Astrocyte (in vitro differentiated cells and primary cell): Measurements from ENCODE around the gene NR5A2. TPM values are rescaled to one million over a fixed set of nuclear protein-coding genes. Genes with fewer than 3 reads are reported as not detected.

Experiments
- DNase-seq: peaks from one replicate; pipeline ENCODE4 v3.0.0-alpha.2; 2010; ENCODE audit warnings: low read depth
- FAIRE-seq: peaks from 2 replicates; lab custom pipeline; 2011; peaks lifted over from hg19 to GRCh38; lab: Jason Lieb, UNC
- H2AFZ ChIP-seq: 2 replicates; pipeline ENCODE4 v1.6.0; 2012; ENCODE audit warnings: low read depth, low read length, inconsistent platforms
- H3K27ac ChIP-seq: 2 replicates; pipeline ENCODE4 v1.5.1; 2011; ENCODE audit warnings: low read depth, low read length, inconsistent platforms
- H3K27me3 ChIP-seq: 2 replicates; pipeline ENCODE4 v1.6.0; 2011; ENCODE audit warnings: low read length, inconsistent platforms; ENCODE audit not compliant: insufficient read depth
- H3K36me3 ChIP-seq: 2 replicates; pipeline ENCODE4 v1.5.1; 2011; ENCODE audit warnings: low read length, inconsistent platforms; ENCODE audit not compliant: insufficient read depth
- H3K4me1 ChIP-seq: 2 replicates; pipeline ENCODE4 v1.5.1; 2011; ENCODE audit warnings: low read length, inconsistent platforms; ENCODE audit not compliant: insufficient read depth
- H3K4me2 ChIP-seq: 2 replicates; pipeline ENCODE4 v1.6.0; 2012; ENCODE audit warnings: low read length, inconsistent platforms
- H3K4me3 ChIP-seq: 2 replicates; pipeline ENCODE4 v1.5.1; 2011; ENCODE audit warnings: low read depth, mild to moderate bottlenecking, low read length, inconsistent platforms; ENCODE audit not compliant: insufficient read depth
- H3K79me2 ChIP-seq: 2 replicates; pipeline ENCODE4 v1.6.0; 2012; ENCODE audit warnings: mild to moderate bottlenecking, low read length, inconsistent platforms; ENCODE audit not compliant: insufficient read depth
- H3K9ac ChIP-seq: 2 replicates; pipeline ENCODE4 v1.6.0; 2012; ENCODE audit warnings: mild to moderate bottlenecking, low read length, inconsistent platforms
- H3K9me3 ChIP-seq: 2 replicates; pipeline ENCODE4 v1.5.1; 2012; ENCODE audit warnings: low read depth, mild to moderate bottlenecking, low read length, inconsistent platforms; ENCODE audit not compliant: insufficient read depth
- H4K20me1 ChIP-seq: 2 replicates; pipeline ENCODE4 v1.6.0; 2012; ENCODE audit warnings: low read length, inconsistent platforms; ENCODE audit not compliant: insufficient read depth
- H3K27ac Mint-ChIP-seq: one replicate; pipeline ENCODE4 v1.8.0; 2021; ENCODE audit warnings: mild to moderate bottlenecking, mixed read lengths; ENCODE audit not compliant: unreplicated experiment
- H3K27me3 Mint-ChIP-seq: one replicate; pipeline ENCODE4 v1.8.0; 2021; ENCODE audit warnings: low read depth, mixed read lengths; ENCODE audit not compliant: unreplicated experiment
- H3K36me3 Mint-ChIP-seq: one replicate; pipeline ENCODE4 v1.8.0; 2021; ENCODE audit warnings: low read depth, mixed read lengths; ENCODE audit not compliant: unreplicated experiment
- H3K4me1 Mint-ChIP-seq: one replicate; pipeline ENCODE4 v1.8.0; 2021; ENCODE audit warnings: low read depth, mixed read lengths; ENCODE audit not compliant: unreplicated experiment
- H3K4me3 Mint-ChIP-seq: one replicate; pipeline ENCODE4 v1.8.0; 2021; ENCODE audit warnings: mild to moderate bottlenecking, moderate library complexity, mixed read lengths; ENCODE audit not compliant: unreplicated experiment
- H3K9me3 Mint-ChIP-seq: one replicate; pipeline ENCODE4 v1.8.0; 2021; ENCODE audit warnings: mild to moderate bottlenecking, mixed read lengths; ENCODE audit not compliant: unreplicated experiment
- EZH2 ChIP-seq: IDR thresholded peaks from 2 replicates; pipeline ENCODE4 v1.6.1; 2012; ENCODE audit warnings: mild to moderate bottlenecking, low read length, inconsistent platforms; ENCODE audit not compliant: insufficient read depth
- total RNA-seq: library from RNA; stranded (reverse); gene quantifications from 2 replicates; pipeline ENCODE4 v1.2.1, GENCODE V29; 2021
- TF ChIP-seq, protein P1 (sequence below): IDR thresholded peaks from 2 replicates; pipeline ENCODE4 v1.5.1; 2011; ENCODE audit warnings: low read depth, mild to moderate bottlenecking, inconsistent platforms, low read length, moderate library complexity; ENCODE audit not compliant: insufficient read depth

The NR5A2 gene
- total RNA-seq, 1 donor from 2014 or later = 0.39 TPM

DNA sequence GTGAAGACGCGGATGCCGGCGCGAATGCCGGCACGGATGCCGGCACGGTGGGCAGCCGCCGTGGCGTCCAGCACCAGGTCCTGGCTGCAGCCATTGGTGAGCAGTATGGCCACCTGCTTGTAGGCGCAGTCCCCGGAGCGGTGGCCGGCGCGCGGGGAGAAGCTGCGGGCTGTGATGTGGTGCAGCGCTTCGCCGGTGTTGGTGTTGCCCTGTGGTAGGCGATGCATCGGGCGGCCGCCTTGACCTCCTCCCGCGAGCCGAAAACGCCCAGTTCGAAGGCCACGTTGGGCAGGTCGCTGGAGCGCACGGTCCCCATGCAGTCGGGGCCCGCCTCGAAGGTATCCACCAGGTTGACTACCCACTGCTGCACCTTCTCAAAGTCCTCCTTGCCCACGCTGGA lies 120.2 kb downstream of the NR5A2 start:
- no peak for DNase-seq
- H3K27me3 Mint-ChIP-seq = no peaks in the 10 kb centered on the region
- H4K20me1 ChIP-seq = no peaks in the 10 kb centered on the region
- H3K9me3 Mint-ChIP-seq = no peaks in the 10 kb centered on the region
- no peaks in the 10 kb centered on the region for H3K36me3 ChIP-seq
- TF ChIP-seq, protein P1, sequence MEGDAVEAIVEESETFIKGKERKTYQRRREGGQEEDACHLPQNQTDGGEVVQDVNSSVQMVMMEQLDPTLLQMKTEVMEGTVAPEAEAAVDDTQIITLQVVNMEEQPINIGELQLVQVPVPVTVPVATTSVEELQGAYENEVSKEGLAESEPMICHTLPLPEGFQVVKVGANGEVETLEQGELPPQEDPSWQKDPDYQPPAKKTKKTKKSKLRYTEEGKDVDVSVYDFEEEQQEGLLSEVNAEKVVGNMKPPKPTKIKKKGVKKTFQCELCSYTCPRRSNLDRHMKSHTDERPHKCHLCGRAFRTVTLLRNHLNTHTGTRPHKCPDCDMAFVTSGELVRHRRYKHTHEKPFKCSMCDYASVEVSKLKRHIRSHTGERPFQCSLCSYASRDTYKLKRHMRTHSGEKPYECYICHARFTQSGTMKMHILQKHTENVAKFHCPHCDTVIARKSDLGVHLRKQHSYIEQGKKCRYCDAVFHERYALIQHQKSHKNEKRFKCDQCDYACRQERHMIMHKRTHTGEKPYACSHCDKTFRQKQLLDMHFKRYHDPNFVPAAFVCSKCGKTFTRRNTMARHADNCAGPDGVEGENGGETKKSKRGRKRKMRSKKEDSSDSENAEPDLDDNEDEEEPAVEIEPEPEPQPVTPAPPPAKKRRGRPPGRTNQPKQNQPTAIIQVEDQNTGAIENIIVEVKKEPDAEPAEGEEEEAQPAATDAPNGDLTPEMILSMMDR = no peak
- no peak for TF ChIP-seq EZH2
- peaks cover 10% of the 10 kb centered on the region for H3K4me1 Mint-ChIP-seq
- FAIRE-seq = no peak
- H3K4me3 Mint-ChIP-seq = no peak overlapping the region
- no peak overlapping the region for H3K27ac Mint-ChIP-seq
- no peaks in the 10 kb centered on the region for H3K9me3 ChIP-seq
- H3K4me1 ChIP-seq = no peaks in the 10 kb centered on the region
- no peak overlapping the region for H3K27ac ChIP-seq
- no peak overlapping the region for H3K9ac ChIP-seq
- H3K4me3 ChIP-seq = no peak overlapping the region
- H3K4me2 ChIP-seq = no peak overlapping the region
- no peaks in the 10 kb centered on the region for H3K36me3 Mint-ChIP-seq
- H3K79me2 ChIP-seq = no peaks in the 10 kb centered on the region
- no peak overlapping the region for H2AFZ ChIP-seq
- no peaks in the 10 kb centered on the region for H3K27me3 ChIP-seq

DNA sequence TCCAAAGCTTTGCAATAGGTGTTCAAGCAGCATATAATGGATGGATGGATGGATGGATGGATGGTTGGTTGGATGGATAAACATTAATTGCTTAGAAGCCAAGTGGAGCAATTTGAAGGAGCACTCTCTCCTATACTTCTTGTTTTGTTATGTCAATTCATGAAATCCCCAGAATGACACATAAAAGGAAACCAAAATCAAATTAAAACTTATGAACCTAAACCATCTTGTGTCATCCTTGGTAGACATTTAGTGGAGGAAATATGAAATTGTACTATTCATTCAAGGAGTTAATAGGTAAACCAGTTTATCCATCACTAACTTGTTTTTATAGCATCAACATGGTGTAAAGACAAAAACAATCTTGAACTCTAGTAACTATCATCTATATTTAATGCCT lies 122.5 kb downstream of the NR5A2 start:
- H4K20me1 ChIP-seq = no peaks in the 10 kb centered on the region
- H3K4me1 Mint-ChIP-seq = peaks cover 15% of the 10 kb centered on the region
- H3K27me3 Mint-ChIP-seq = no peaks in the 10 kb centered on the region
- H3K27ac Mint-ChIP-seq = peak overlapping the region; percentile 2
- TF ChIP-seq EZH2 = no peak
- H2AFZ ChIP-seq = no peak overlapping the region
- no peak overlapping the region for H3K9ac ChIP-seq
- no peak overlapping the region for H3K4me3 ChIP-seq
- no peak overlapping the region for H3K4me3 Mint-ChIP-seq
- DNase-seq (no peak), FAIRE-seq (no peak)
- no peaks in the 10 kb centered on the region for H3K36me3 ChIP-seq
- H3K9me3 Mint-ChIP-seq = no peaks in the 10 kb centered on the region
- H3K27me3 ChIP-seq = no peaks in the 10 kb centered on the region
- H3K4me2 ChIP-seq = no peak overlapping the region
- H3K4me1 ChIP-seq = no peaks in the 10 kb centered on the region
- H3K9me3 ChIP-seq = no peaks in the 10 kb centered on the region
- no peaks in the 10 kb centered on the region for H3K36me3 Mint-ChIP-seq
- H3K27ac ChIP-seq = no peak overlapping the region
- H3K79me2 ChIP-seq = no peaks in the 10 kb centered on the region

DNA sequence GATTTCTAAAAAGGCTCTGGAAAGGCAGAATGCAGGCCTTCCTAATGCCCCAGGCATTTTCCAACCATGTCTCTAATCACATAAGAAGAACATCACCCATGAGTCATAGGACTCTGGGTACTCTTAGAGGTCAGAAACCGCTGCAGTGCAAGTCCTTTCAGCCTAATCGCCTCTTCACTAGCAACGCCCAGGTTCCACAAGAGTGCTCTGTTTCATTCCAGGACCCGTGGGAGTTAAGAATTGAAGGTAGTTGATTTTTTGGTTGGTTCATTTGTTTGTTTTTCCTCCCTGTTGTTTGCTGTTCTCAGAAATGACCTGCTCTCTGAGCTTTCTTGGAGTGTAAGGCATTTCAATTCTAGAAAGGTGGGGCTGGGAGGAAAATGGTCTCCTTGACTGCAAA lies 123.2 kb downstream of the NR5A2 start:
- peaks cover 15% of the 10 kb centered on the region for H3K4me1 Mint-ChIP-seq
- no peak overlapping the region for H3K4me3 Mint-ChIP-seq
- H3K36me3 Mint-ChIP-seq = no peaks in the 10 kb centered on the region
- no peak overlapping the region for H3K27ac ChIP-seq
- no peak overlapping the region for H3K4me3 ChIP-seq
- H4K20me1 ChIP-seq = no peaks in the 10 kb centered on the region
- no peaks in the 10 kb centered on the region for H3K27me3 Mint-ChIP-seq
- H3K27ac Mint-ChIP-seq = peak overlapping the region; percentile 2
- H2AFZ ChIP-seq = no peak overlapping the region
- no peaks in the 10 kb centered on the region for H3K79me2 ChIP-seq
- H3K4me1 ChIP-seq = no peaks in the 10 kb centered on the region
- peak overlapping the region; percentile 5 for H3K4me2 ChIP-seq
- H3K27me3 ChIP-seq = no peaks in the 10 kb centered on the region
- H3K9ac ChIP-seq = no peak overlapping the region
- TF ChIP-seq, protein P1 = no peak
- TF ChIP-seq EZH2 = no peak
- H3K9me3 Mint-ChIP-seq = no peaks in the 10 kb centered on the region
- DNase-seq = peak; percentile 67
- no peak for FAIRE-seq
- no peaks in the 10 kb centered on the region for H3K36me3 ChIP-seq
- H3K9me3 ChIP-seq = no peaks in the 10 kb centered on the region
